A673 (cell line): ENCODE results near the gene ZBTB2. TPM values are rescaled to one million over a fixed set of nuclear protein-coding genes. Genes with fewer than 3 reads are reported as not detected.

Source experiments
- BruUV-seq: library from RNA; stranded (reverse); fragments of 400-500 nt; replicated peaks from 2 replicates; lab custom pipeline; 2021; lab: Mats Ljungman, UMichigan
- CTCF ChIA-PET: fragments of 300-600 bp; sonication (Branson Sonifier 250); formaldehyde crosslinking; loops from one replicate; lab custom pipeline; 2022; ENCODE audit warnings: antibody characterized with exemption; lab: Charles Lee
- POLR2A ChIA-PET: fragments of 300-600 bp; sonication (Branson Sonifier 250); formaldehyde crosslinking; loops from one replicate; lab custom pipeline; 2022; ENCODE audit warnings: antibody characterized with exemption; ENCODE audit not compliant: low non-redundant PET; lab: Charles Lee
- DNase-seq: peaks from one replicate; pipeline ENCODE4 v3.0.0-alpha.2; 2015; ENCODE audit warnings: low spot score
- H3K27ac ChIP-seq: fragments of 200-600 bp; sonication (generic); 2 replicates; pipeline ENCODE4 v1.5.1; 2016; ENCODE audit warnings: mixed run types, low read depth, mild to moderate bottlenecking, mixed read lengths, antibody characterized with exemption, low read length; ENCODE audit not compliant: poor library complexity, severe bottlenecking
- H3K27me3 ChIP-seq: fragments of 200-600 bp; sonication (generic); replicated peaks from 2 replicates; pipeline ENCODE4 v1.6.1; 2017; ENCODE audit warnings: mixed run types, low read depth, mild to moderate bottlenecking, mixed read lengths, antibody characterized with exemption, low read length; ENCODE audit not compliant: insufficient read depth, poor library complexity
- H3K36me3 ChIP-seq: fragments of 200-600 bp; sonication (generic); 2 replicates; pipeline ENCODE4 v1.6.1; 2016; ENCODE audit warnings: mixed run types, mild to moderate bottlenecking, mixed read lengths, antibody characterized with exemption, low read length; ENCODE audit not compliant: insufficient read depth, poor library complexity, severe bottlenecking
- H3K4me1 ChIP-seq: fragments of 200-600 bp; sonication (generic); 2 replicates; pipeline ENCODE4 v1.6.1; 2017; ENCODE audit warnings: mixed run types, mild to moderate bottlenecking, mixed read lengths, antibody characterized with exemption, low read length; ENCODE audit not compliant: insufficient read depth, poor library complexity, severe bottlenecking
- H3K4me3 ChIP-seq: fragments of 200-600 bp; sonication (generic); 2 replicates; pipeline ENCODE4 v1.5.1; 2016; ENCODE audit warnings: low read depth, mixed run types, mild to moderate bottlenecking, mixed read lengths, low read length; ENCODE audit not compliant: poor library complexity, severe bottlenecking
- H3K9me3 ChIP-seq: fragments of 200-600 bp; sonication (generic); 2 replicates; pipeline ENCODE4 v1.6.1; 2016; ENCODE audit warnings: mixed run types, low read depth, mild to moderate bottlenecking, mixed read lengths, antibody characterized with exemption, low read length; ENCODE audit not compliant: poor library complexity, severe bottlenecking
- EZH2 ChIP-seq: fragments of 200-600 bp; sonication (generic); IDR thresholded peaks from 2 replicates; pipeline ENCODE4 v1.6.1; 2017; ENCODE audit warnings: borderline replicate concordance, low read depth, mild to moderate bottlenecking, mixed read lengths, antibody characterized with exemption, low read length; ENCODE audit not compliant: poor library complexity, severe bottlenecking
- intact Hi-C: fragments of 100-400 bp; cut with micrococcal nuclease; formaldehyde crosslinking; loops from one replicate; pipeline ENCODE4 v1.10.0; 2022; ENCODE audit not compliant: unreplicated experiment
- total RNA-seq: library from RNA; stranded (reverse); gene quantifications from 2 replicates; pipeline ENCODE4 v1.2.3, GENCODE V29; 2021
- TF ChIP-seq, protein P1 (sequence below): fragments of 300-800, 200-600 bp; sonication (generic); conservative IDR thresholded peaks from 2 replicates; pipeline ENCODE4 v1.5.1; 2017; ENCODE audit warnings: low read depth, mild to moderate bottlenecking, antibody characterized with exemption, low read length, moderate library complexity, mixed read lengths

The ZBTB2 gene
- total RNA-seq, 1 experiment from 2014 or later: 24.0 TPM

DNA sequence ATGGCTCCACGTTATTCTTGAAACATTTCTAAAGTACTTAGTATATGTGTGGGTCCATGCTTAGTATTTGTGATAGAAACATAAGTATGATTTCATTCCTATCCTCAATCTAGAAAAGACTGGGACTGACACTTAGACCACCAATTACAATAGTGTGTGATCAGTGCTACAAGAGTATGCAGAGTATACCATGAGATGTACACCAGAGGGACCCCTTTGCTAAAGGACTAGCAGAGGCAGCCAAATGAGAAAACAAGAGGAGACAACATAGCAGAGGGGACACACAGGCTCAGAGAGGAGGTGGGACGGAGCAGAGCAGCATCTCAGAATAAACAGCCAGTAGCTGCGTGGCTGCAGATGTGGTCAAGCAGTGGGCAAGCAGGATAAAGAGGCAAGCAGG is 39.5 kb upstream of the ZBTB2 start:
- BruUV-seq: no TSS peak
- Histone ChIP-seq H3K36me3 (peaks cover 37% of the 10 kb centered on the region), H3K27me3 (no peaks in the 10 kb centered on the region), H3K4me3 (no peak overlapping the region), H3K9me3 (no peaks in the 10 kb centered on the region), H3K27ac (peak overlapping the region; percentile 16), H3K4me1 (peaks cover 18% of the 10 kb centered on the region)
- intact Hi-C loops: loop anchor here (5.0 to 10.0 kb wide), 2 partner anchors 334 to 836 kb away; no protein-coding TSS in a partner anchor
- ChIA-PET CTCF (no interaction called here), POLR2A (interaction anchor here (0.6 kb wide), 1 partner anchor 229 kb away, joined by 3 read pairs; no protein-coding TSS in a partner anchor)
- TF ChIP-seq EZH2: no peak
- TF ChIP-seq, protein P1, sequence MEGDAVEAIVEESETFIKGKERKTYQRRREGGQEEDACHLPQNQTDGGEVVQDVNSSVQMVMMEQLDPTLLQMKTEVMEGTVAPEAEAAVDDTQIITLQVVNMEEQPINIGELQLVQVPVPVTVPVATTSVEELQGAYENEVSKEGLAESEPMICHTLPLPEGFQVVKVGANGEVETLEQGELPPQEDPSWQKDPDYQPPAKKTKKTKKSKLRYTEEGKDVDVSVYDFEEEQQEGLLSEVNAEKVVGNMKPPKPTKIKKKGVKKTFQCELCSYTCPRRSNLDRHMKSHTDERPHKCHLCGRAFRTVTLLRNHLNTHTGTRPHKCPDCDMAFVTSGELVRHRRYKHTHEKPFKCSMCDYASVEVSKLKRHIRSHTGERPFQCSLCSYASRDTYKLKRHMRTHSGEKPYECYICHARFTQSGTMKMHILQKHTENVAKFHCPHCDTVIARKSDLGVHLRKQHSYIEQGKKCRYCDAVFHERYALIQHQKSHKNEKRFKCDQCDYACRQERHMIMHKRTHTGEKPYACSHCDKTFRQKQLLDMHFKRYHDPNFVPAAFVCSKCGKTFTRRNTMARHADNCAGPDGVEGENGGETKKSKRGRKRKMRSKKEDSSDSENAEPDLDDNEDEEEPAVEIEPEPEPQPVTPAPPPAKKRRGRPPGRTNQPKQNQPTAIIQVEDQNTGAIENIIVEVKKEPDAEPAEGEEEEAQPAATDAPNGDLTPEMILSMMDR: peak; percentile 47
- DNase-seq: peak; percentile 50

DNA sequence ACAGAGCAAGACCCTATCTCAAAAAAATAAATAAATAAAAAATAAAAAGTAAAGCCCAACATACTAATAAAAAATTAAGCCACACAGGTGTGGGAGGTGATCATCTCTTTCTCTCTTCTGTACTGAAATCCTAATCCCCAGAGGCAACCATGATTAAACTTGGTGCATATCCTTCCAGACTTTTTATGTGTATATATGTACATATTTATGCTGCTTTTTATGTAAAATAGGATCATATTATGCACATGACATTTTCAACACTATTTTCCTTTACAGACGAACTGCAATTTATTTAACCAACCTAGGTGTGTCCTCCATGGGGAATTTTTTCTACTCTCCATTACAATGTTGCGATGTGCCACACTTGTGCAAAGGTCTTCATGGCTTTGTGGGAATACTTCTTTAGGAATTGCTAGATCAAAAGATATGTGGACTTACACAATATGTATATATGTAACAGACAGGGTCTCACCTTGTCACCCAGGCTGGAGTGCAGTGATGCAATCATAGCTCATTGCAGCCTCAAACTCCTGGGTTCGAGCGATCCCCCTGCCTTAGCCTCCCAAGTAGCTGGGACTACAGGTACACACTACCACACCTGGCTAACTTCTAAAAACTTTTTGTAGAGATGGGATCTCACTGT is 36.9 kb upstream of the ZBTB2 start:
- H3K36me3 ChIP-seq: peaks cover 43% of the 10 kb centered on the region
- DNase-seq: no peak
- H3K4me3 ChIP-seq: no peak overlapping the region
- no peak for TF ChIP-seq EZH2
- TF ChIP-seq, protein P1: no peak
- POLR2A ChIA-PET: no interaction called here
- BruUV-seq: no TSS peak
- intact Hi-C loops: no loop called here
- CTCF ChIA-PET: no interaction called here
- H3K27me3 ChIP-seq: no peaks in the 10 kb centered on the region
- no peak overlapping the region for H3K27ac ChIP-seq
- H3K4me1 ChIP-seq: peaks cover 18% of the 10 kb centered on the region
- H3K9me3 ChIP-seq: no peaks in the 10 kb centered on the region

DNA sequence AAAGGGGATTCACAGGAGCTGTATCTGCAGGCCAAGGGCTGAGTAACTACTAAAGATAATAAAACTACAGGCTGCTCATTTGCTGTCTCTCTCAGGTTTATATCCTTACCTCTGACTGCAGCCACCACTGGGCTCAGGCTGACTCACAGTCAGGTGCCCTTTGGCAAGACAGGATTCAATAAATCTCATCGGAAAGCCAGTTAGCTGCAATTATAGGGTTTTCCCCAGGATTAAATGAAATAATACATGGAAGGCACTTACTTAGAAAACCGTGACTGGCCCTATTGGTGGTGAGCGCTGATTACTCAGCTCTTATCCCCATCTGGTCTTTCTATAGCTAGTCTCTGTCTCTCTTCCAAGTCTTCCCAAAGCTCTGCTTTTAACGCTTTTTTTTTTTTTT is 34.2 kb upstream of the ZBTB2 start:
- peaks cover 4% of the 10 kb centered on the region for H3K4me1 ChIP-seq
- H3K9me3 ChIP-seq: no peaks in the 10 kb centered on the region
- intact Hi-C loops: no loop called here
- BruUV-seq: no TSS peak
- ChIA-PET POLR2A (no interaction called here), CTCF (no interaction called here)
- no peak overlapping the region for H3K4me3 ChIP-seq
- peaks cover 52% of the 10 kb centered on the region for H3K36me3 ChIP-seq
- no peak overlapping the region for H3K27ac ChIP-seq
- DNase-seq: no peak
- no peak for TF ChIP-seq EZH2
- TF ChIP-seq, protein P1: no peak
- no peaks in the 10 kb centered on the region for H3K27me3 ChIP-seq
